ENCODE measurements around the gene TPD52L1.

The TPD52L1 gene

DNA sequence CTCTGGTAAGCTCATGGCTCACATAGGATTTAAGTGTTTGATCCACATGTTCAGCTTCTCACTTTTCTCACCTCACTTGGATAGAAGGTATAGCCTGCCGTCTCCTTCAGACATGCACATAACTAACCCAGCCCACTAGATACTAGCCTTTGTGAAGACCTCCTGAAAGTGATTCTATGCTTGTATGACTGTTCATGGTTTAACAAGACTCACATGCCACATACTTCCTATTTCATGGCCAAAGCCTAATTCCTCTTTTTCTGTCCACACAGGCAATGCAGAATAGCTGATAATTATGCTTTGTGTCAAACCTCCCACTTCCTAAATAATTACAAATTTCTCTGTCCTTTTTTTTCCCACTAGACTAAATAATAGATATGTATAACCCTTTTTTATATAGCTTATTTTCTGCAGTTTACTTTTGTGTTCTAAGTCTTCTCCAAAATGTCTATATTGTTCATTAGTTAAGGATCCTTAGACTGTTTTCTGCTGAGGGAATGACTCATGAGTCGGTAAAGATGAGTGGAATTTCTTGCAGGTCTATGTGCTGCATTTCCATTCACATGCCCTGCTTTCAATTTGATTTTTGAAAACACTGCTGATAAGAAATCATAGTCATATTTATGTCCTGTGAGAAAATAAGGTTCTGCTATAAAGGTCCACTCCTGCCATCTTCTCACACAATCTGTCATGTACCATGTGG lies 105.2 kb downstream of the TPD52L1 start:
- H3K4me1 ChIP-seq (ENCODE audit: low read length) = peaks cover 10% of the 10 kb centered on the region
- H3K9me3 ChIP-seq (ENCODE audit: insufficient read depth, low read length) = no peaks in the 10 kb centered on the region
- no peak overlapping the region for H3K27ac ChIP-seq (ENCODE audit: low read length)
- H3K79me2 ChIP-seq (ENCODE audit: low read length) = no peaks in the 10 kb centered on the region
- H3K27me3 ChIP-seq (ENCODE audit: low read depth, low read length) = no peaks in the 10 kb centered on the region
- no peaks in the 10 kb centered on the region for H3K36me3 ChIP-seq (replicated peaks; ENCODE audit: low read depth, low read length)
- H4K20me1 ChIP-seq (ENCODE audit: insufficient read depth, low read length) = no peaks in the 10 kb centered on the region
- no peak for TF ChIP-seq EZH2phosphoT487 (IDR thresholded peaks at IDR 0.05; ENCODE audit: low read depth)
- TF ChIP-seq, protein P1, sequence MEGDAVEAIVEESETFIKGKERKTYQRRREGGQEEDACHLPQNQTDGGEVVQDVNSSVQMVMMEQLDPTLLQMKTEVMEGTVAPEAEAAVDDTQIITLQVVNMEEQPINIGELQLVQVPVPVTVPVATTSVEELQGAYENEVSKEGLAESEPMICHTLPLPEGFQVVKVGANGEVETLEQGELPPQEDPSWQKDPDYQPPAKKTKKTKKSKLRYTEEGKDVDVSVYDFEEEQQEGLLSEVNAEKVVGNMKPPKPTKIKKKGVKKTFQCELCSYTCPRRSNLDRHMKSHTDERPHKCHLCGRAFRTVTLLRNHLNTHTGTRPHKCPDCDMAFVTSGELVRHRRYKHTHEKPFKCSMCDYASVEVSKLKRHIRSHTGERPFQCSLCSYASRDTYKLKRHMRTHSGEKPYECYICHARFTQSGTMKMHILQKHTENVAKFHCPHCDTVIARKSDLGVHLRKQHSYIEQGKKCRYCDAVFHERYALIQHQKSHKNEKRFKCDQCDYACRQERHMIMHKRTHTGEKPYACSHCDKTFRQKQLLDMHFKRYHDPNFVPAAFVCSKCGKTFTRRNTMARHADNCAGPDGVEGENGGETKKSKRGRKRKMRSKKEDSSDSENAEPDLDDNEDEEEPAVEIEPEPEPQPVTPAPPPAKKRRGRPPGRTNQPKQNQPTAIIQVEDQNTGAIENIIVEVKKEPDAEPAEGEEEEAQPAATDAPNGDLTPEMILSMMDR (IDR thresholded peaks at IDR 0.05; ENCODE audit: low read depth, low read length) = no peak
- H2AFZ ChIP-seq (ENCODE audit: low read depth, low read length) = no peak overlapping the region
- H3K9ac ChIP-seq (ENCODE audit: low read length) = no peak overlapping the region
- no peak overlapping the region for H3K4me3 ChIP-seq (ENCODE audit: low read length)
- H3K4me2 ChIP-seq (ENCODE audit: low read length) = peak overlapping the region; percentile 8; the same call in 1 of the 2 replicates

DNA sequence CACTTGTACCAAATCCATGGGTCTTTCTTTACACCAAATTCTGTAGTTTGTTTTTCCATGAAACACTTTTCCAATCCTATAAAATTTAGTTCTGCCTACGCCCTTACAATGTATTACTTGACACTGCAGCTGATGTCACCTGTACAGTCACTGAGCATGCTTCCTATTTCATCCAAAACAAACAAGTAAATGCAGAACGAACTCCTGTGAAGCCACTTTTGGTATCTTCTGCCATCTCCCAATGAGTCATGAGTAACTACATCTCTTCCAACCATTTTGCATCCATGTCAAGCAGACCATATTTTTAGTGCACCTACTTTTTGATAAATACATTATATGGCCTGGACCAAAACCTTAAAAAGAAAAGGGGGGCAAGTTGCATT lies 105.8 kb downstream of the TPD52L1 start:
- H3K27ac ChIP-seq (ENCODE audit: low read length) = no peak overlapping the region
- no peak overlapping the region for H2AFZ ChIP-seq (ENCODE audit: low read depth, low read length)
- TF ChIP-seq, protein P1 (IDR thresholded peaks at IDR 0.05; ENCODE audit: low read depth, low read length) = no peak
- no peak for TF ChIP-seq EZH2phosphoT487 (IDR thresholded peaks at IDR 0.05; ENCODE audit: low read depth)
- H3K4me2 ChIP-seq (ENCODE audit: low read length) = no peak overlapping the region
- no peaks in the 10 kb centered on the region for H3K9me3 ChIP-seq (ENCODE audit: insufficient read depth, low read length)
- no peak overlapping the region for H3K9ac ChIP-seq (ENCODE audit: low read length)
- no peaks in the 10 kb centered on the region for H3K79me2 ChIP-seq (ENCODE audit: low read length)
- H3K36me3 ChIP-seq (replicated peaks; ENCODE audit: low read depth, low read length) = no peaks in the 10 kb centered on the region
- no peaks in the 10 kb centered on the region for H4K20me1 ChIP-seq (ENCODE audit: insufficient read depth, low read length)
- H3K4me3 ChIP-seq (ENCODE audit: low read length) = no peak overlapping the region
- no peaks in the 10 kb centered on the region for H3K27me3 ChIP-seq (ENCODE audit: low read depth, low read length)
- peaks cover 10% of the 10 kb centered on the region for H3K4me1 ChIP-seq (ENCODE audit: low read length)

DNA sequence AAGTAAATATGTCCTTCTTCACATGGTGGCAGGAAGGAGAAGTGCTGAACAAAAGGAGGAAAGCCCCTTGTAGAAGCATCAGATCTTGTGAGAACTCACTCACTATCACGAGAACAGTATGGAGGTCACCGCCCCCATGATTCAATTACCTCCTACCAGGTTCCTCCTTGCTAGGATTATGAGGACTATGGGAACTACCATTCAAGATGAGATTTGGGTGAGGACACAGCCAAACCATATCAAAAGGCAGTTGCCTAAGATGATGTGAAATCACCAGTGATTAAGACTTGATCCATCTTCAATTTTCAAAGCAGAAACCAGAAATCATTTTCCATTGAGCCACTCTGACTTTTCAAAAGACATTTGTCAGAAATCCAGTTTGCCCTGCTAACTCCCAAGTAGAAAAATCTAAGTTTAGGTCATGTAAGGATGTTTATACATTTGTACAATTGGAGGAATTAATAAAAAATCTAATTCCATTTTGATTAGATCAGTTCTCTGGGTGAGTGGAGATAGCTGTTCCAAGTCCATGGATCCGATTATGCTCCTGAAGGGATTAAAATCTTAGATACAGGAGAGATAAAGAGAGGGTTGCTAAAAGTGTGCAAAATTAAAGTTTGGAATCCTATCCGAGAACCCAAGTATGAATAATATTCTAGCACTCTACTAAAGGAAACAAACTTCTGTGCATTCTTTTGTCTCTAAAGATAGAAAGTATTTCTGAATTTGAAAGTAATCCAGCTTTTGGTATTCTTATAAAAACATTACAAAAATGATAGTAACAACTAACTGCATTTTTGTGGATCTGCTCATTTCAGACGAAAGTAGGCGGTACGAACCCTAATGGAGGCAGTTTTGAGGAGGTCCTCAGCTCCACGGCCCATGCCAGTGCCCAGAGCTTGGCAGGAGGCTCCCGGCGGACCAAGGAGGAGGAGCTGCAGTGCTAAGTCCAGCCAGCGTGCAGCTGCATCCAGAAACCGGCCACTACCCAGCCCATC lies 108.7 kb downstream of the TPD52L1 start:
- Histone ChIP-seq H3K27ac (ENCODE audit: low read length) (no peak overlapping the region), H4K20me1 (ENCODE audit: insufficient read depth, low read length) (no peaks in the 10 kb centered on the region), H3K9me3 (ENCODE audit: insufficient read depth, low read length) (no peaks in the 10 kb centered on the region), H3K4me1 (ENCODE audit: low read length) (peaks cover 10% of the 10 kb centered on the region), H3K36me3 (replicated peaks; ENCODE audit: low read depth, low read length) (no peaks in the 10 kb centered on the region), H3K79me2 (ENCODE audit: low read length) (no peaks in the 10 kb centered on the region), H3K4me2 (ENCODE audit: low read length) (no peak overlapping the region), H3K4me3 (ENCODE audit: low read length) (no peak overlapping the region), H3K27me3 (ENCODE audit: low read depth, low read length) (no peaks in the 10 kb centered on the region), H3K9ac (ENCODE audit: low read length) (no peak overlapping the region), H2AFZ (ENCODE audit: low read depth, low read length) (no peak overlapping the region)
- no peak for TF ChIP-seq EZH2phosphoT487 (IDR thresholded peaks at IDR 0.05; ENCODE audit: low read depth)
- TF ChIP-seq, protein P1 (IDR thresholded peaks at IDR 0.05; ENCODE audit: low read depth, low read length) = no peak

GRCh38 chr6:125264476-125264875 lies 110.9 kb downstream of the TPD52L1 start:
- H3K4me2 ChIP-seq (ENCODE audit: low read length) = no peak overlapping the region
- TF ChIP-seq, protein P1 (IDR thresholded peaks at IDR 0.05; ENCODE audit: low read depth, low read length) = no peak
- no peak for TF ChIP-seq EZH2phosphoT487 (IDR thresholded peaks at IDR 0.05; ENCODE audit: low read depth)
- H3K9me3 ChIP-seq (ENCODE audit: insufficient read depth, low read length) = no peaks in the 10 kb centered on the region
- H4K20me1 ChIP-seq (ENCODE audit: insufficient read depth, low read length) = no peaks in the 10 kb centered on the region
- no peaks in the 10 kb centered on the region for H3K79me2 ChIP-seq (ENCODE audit: low read length)
- no peak overlapping the region for H2AFZ ChIP-seq (ENCODE audit: low read depth, low read length)
- no peaks in the 10 kb centered on the region for H3K36me3 ChIP-seq (replicated peaks; ENCODE audit: low read depth, low read length)
- no peak overlapping the region for H3K4me3 ChIP-seq (ENCODE audit: low read length)
- H3K27me3 ChIP-seq (ENCODE audit: low read depth, low read length) = no peaks in the 10 kb centered on the region
- no peaks in the 10 kb centered on the region for H3K4me1 ChIP-seq (ENCODE audit: low read length)
- no peak overlapping the region for H3K9ac ChIP-seq (ENCODE audit: low read length)
- no peak overlapping the region for H3K27ac ChIP-seq (ENCODE audit: low read length)

All from OCI-LY3 (cell line).